GM19025 (cell line): ENCODE measurements around the gene DHRS1.

Experiments used
- ATAC-seq: cut with Tn5 transposase; IDR thresholded peaks from one replicate; pipeline ENCODE4 v1.9.1; 2021; ENCODE audit warnings: mild to moderate bottlenecking, low read depth, moderate library complexity; ENCODE audit not compliant: unreplicated experiment

Gene DHRS1

GRCh38 chr14:24269368-24269767 lies 30.2 kb downstream of the DHRS1 start:
- no peak for ATAC-seq

DNA sequence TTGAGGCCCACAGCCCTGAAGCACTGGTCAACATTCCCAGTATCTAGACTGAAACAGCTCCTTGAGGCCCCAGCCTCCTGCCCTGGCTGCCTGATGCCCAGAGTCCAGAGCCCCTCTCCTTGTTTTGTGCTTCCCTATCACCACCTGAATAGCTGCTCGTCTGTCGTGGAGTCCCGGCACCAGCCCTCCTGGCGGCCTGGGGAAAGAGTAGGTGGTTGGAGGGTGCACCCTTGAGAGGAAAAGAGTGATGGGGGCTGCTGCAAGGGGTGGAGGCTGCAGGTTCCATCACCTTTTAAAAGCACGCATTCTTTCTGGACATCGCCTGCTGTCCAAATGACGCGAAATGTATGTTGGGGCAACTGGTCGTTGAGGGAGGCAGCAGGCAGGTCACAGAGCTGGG lies 31.4 kb downstream of the DHRS1 start:
- ATAC-seq = no peak

GRCh38 chr14:24267516-24267915 lies 32.1 kb downstream of the DHRS1 start:
- ATAC-seq = no peak

DNA sequence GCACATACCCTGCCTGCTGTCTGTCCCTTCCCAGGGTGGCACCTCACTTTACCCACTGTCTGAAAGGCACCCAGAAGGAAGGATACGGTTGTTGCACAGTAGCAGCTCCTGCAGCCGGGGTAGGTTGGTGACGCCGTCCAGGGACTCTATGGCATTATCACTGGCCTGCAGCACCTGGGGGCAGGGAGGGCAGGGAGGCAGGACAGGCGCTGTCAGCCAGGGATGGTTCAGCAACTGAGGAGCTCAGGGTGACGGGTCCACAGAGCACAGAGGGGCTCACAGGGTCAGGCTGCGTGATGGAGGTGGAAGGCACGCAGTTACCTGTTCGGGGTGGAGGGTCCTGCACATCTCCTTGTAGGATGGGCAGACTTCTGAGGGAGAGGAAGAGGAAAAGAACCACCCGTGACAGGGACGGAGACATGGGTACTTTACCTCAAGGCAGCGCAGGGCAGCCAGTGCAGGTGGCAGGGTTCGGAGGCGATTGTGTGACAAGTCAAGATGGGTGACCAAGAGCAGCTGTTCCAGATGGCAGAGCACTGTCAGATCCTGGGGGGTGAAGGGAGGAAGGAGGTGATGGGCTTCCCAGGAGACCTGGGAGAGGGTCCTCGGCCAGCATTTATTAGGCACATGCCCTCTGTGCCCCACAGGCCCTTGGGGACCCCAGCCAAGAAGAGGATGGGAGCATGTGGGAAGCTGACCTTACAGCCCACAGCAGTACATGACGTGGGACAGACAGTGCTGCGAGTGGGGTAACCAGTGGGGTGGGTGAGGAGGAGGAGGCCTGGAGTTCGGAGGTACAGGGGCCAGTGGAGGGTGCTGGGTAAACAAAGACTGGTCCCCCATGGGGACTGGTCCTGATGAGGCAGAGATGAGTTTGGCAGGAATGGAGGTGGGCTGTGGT lies 33.0 kb downstream of the DHRS1 start:
- ATAC-seq = no peak

GRCh38 chr14:24264298-24264697 lies 35.3 kb downstream of the DHRS1 start:
- no peak for ATAC-seq

- no peak for ATAC-seq
These were observed 35.7 kb downstream of the DHRS1 start for GRCh38 chr14:24263848-24264247.

GRCh38 chr14:24262821-24263733 lies 36.5 kb downstream of the DHRS1 start, which contains the start of gene TGM1:
Gene TGM1 (minus strand): TSS chr14:24263177. CDS start chr14:24262352, 825 bp downstream.
- ATAC-seq = no peak

- ATAC-seq = no peak
These were observed 37.6 kb downstream of the DHRS1 start for GRCh38 chr14:24261969-24262327.

GRCh38 chr14:24261256-24261968 lies 38.2 kb downstream of the DHRS1 start:
- ATAC-seq = no peak

DNA sequence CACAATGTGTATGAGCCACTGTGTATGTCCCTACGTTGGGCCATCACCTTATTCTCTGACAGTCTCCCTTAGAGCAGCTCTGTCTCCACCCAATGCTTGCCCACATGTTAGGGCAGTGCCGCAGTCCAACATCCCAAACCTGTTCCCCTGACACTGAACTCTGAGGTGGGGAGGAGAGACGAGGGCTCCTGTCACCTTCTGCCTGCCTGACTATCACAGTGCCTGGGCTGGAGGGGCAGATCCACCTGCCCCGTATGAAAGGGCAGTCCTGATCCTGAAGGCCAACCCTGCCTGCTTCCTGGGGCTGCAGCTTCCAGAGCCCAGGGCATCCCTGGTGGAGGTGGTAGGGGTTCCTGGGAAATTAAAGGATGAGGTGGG lies 38.8 kb downstream of the DHRS1 start:
- ATAC-seq = no peak

- ATAC-seq = no peak
These were observed 39.4 kb downstream of the DHRS1 start for GRCh38 chr14:24260026-24260779.

GRCh38 chr14:24259282-24260025 lies 40.1 kb downstream of the DHRS1 start:
- no peak for ATAC-seq

GRCh38 chr14:24258548-24259265 lies 40.9 kb downstream of the DHRS1 start:
- no peak for ATAC-seq

GRCh38 chr14:24258119-24258518 lies 41.5 kb downstream of the DHRS1 start:
- no peak for ATAC-seq

DNA sequence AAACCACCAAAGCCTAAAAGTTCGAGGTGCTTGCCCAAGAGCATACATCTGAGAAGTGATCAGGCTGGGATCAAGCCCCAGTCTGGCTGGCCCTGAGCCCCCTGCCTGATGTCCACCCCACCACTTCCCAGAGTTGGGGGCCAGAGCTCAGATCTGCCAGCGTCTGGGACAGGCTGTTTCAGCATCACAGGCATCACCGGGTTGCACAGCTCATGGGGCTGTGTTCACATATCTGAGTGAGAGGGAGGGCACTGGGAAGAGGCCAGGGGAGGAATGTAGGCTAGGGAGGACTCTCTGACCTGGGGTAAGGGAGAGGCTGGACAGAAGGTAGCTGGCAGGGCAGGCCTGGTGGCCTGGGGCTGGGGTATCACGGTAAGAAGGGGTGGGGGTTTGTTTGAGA lies 42.6 kb downstream of the DHRS1 start:
- no peak for ATAC-seq

- no peak for ATAC-seq
These were observed 43.5 kb downstream of the DHRS1 start for GRCh38 chr14:24255931-24256711.

GRCh38 chr14:24255438-24255837 lies 44.1 kb downstream of the DHRS1 start:
- no peak for ATAC-seq
